Cardiac fibroblast (primary cell): ENCODE data around the gene PDGFRB.

ENCODE experiments used
- DNase-seq, 2 donors: peaks; one replicate each; pipeline versions ENCODE4 v3.0.0 to v3.0.0-alpha.2; 2010; ENCODE audit warnings: low read depth in 2 of 2
- H3K4me3 ChIP-seq, 2 donors: replicated peaks in 1 of 2; 1 replicate in 1 of 2; 2 replicates in 1 of 2; pipeline ENCODE4 v1.5.1; 2011; ENCODE audit warnings: low read depth in 2 of 2, low read length in 2 of 2, mild to moderate bottlenecking in 2 of 2, moderate library complexity in 1 of 2
- TF ChIP-seq, protein P1 (sequence below): IDR thresholded peaks from one replicate; pipeline ENCODE4 v1.5.1; 2011; ENCODE audit warnings: low read depth, mild to moderate bottlenecking, low read length, inconsistent platforms

PDGFRB gene

DNA sequence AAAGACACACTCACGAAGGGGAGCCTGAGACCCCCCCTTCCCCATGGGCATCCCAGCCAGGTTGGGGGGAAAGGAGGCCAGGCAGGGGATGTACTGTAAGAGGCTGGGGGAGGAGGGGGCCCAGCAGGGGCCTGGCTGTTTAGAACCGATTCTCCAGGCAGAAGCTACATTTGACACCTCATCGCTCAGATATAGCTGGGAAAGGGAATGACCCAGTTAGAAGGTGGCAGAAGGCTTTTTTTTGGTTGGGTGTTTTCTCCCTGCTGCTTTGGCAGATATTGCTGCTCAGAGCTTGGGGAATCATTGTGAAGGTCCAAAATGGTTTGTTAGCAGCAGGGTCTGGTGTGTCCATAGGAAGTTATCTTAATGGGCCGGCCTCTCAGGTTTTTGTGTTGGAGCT lies 16.9 kb upstream of the PDGFRB start:
- DNase-seq, result no peak
- TF ChIP-seq, protein P1, sequence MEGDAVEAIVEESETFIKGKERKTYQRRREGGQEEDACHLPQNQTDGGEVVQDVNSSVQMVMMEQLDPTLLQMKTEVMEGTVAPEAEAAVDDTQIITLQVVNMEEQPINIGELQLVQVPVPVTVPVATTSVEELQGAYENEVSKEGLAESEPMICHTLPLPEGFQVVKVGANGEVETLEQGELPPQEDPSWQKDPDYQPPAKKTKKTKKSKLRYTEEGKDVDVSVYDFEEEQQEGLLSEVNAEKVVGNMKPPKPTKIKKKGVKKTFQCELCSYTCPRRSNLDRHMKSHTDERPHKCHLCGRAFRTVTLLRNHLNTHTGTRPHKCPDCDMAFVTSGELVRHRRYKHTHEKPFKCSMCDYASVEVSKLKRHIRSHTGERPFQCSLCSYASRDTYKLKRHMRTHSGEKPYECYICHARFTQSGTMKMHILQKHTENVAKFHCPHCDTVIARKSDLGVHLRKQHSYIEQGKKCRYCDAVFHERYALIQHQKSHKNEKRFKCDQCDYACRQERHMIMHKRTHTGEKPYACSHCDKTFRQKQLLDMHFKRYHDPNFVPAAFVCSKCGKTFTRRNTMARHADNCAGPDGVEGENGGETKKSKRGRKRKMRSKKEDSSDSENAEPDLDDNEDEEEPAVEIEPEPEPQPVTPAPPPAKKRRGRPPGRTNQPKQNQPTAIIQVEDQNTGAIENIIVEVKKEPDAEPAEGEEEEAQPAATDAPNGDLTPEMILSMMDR, result no peak
- no peak overlapping the region for H3K4me3 ChIP-seq

DNA sequence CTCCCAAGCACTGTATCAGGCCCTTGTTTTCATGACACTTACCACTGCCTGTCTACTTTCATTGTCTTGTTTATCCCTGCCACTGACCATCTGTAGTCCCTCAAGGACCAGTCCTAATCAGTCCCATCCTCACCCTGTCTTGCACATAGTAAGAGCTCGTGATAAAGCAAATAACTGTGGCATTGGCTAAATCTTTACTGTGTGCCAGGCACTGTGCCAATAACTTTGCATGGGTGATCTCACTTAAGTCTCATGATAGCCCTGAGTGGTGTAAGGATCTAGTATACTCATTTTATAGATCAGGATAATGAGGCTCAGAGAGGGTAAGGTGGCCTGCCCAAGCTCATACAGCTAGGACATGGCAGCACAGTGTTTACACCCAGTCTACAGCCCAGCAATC lies 16.5 kb upstream of the PDGFRB start:
- TF ChIP-seq, protein P1, result no peak
- no peak overlapping the region for H3K4me3 ChIP-seq
- DNase-seq, result peak; percentile 42 to 79

DNA sequence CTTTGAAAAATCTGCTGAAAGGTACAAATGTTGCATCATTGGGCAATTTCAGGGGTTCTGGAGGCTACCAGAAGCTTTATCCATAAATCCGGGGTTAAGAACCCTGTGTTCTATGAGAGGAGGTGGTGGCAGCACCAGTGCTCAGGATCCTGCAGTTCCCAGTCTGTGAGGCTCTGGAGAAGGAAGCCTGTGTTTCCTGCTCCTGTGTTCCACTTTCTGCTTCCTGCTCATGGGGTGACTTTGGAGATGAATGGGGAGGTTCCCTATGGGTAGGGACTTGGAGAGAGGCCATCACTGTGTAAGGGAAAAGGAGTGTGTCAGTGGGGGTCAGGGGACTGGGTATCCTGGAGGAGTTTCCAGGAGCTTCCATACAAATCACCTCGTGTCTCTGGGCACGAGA lies 13.2 kb upstream of the PDGFRB start:
- H3K4me3 ChIP-seq, result no peak overlapping the region
- TF ChIP-seq, protein P1, result no peak
- DNase-seq, result no peak

DNA sequence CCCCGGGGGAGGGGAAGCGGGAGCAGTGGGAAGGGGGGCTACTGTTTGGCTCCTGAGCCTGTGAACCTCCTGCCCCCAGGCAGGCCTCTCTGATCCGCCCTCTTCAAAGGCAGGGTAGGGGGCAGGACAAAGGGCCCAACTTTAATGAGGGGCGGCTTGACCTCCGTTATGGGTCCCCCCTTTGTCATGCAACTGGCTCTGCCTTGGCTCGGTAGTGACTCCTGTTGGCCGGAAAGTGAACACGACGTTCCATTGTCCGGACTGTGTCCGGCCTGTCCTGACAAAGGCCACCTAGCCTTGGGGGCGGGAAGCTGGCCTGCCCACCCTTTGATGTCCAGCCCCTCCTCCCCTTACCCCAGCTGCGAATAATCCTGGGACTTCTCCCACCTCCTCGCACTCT lies 12.3 kb upstream of the PDGFRB start:
- TF ChIP-seq, protein P1, result peak; percentile 13
- DNase-seq, result no peak
- H3K4me3 ChIP-seq, result no peak overlapping the region

DNA sequence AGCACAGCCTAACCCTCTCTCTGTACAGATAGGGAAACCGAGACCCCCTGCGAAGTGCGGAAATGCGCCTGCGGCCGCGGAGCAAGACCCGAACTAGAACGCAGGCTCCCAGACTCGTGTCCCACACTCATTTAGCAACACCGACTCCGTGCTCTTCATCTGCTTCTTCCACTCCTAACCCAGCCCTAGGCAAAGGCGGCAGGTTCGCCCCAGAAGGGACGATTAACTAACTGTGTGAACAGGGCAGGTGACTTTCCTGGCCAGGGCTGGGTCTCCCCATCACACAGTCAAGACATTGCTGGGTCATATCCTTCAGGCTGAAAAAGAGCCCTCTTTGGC lies 11.8 kb upstream of the PDGFRB start:
- H3K4me3 ChIP-seq, result no peak overlapping the region
- no peak for DNase-seq
- TF ChIP-seq, protein P1, result no peak

DNA sequence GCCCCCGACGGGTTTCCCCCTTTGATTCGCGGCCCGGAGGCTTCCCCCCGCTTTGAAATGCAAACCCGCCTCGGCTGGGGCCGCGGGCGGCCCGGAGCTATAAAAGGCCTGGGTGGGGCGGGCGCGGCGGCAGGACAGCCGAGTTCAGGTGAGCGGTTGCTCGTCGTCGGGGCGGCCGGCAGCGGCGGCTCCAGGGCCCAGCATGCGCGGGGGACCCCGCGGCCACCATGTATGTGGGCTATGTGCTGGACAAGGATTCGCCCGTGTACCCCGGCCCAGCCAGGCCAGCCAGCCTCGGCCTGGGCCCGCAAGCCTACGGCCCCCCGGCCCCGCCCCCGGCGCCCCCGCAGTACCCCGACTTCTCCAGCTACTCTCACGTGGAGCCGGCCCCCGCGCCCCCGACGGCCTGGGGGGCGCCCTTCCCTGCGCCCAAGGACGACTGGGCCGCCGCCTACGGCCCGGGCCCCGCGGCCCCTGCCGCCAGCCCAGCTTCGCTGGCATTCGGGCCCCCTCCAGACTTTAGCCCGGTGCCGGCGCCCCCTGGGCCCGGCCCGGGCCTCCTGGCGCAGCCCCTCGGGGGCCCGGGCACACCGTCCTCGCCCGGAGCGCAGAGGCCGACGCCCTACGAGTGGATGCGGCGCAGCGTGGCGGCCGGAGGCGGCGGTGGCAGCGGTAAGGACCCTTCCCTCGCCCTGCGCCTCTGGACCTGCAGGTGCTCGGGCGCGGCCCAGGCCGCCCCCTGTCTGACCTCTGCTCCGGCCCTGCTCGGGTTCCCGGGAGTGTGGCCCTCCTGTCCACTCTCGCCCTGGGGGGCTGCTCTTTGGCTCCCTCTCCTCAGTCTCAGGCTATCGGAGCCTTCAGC lies 11.2 kb upstream of the PDGFRB start, which contains the start of gene CDX1:
CDX1 (plus strand) TSS at position 129 of the 862 bp plus-strand sequence; CDS start at position 228, 99 bp downstream.
- H3K4me3 ChIP-seq, result no peak within 1 kb of the TSS
- TF ChIP-seq, protein P1, result no peak

More for the DNA sequence above, 11.2 kb upstream of the PDGFRB start, which contains the start of gene CDX1:
- DNase-seq, result no peak
